Gastrocnemius medialis (tissue), 4 donors: ENCODE results near the gene ATG2A.

Experiments
- POLR2A ChIP-seq, 2 donors: fragments of 450-650 bp; IDR thresholded peaks; one replicate each; pipeline ENCODE4 v1.6.1; 2017; ENCODE audit warnings: antibody characterized with exemption in 2 of 2, mild to moderate bottlenecking in 2 of 2, moderate library complexity in 2 of 2
- TF ChIP-seq, protein P1 (sequence below), 5 experiments: fragments of 450-650 bp in 3 of 5; fragments of 200-600 bp in 2 of 5; sonication (generic) in 2 of 5; IDR thresholded peaks in 4 of 5; conservative IDR thresholded peaks in 1 of 5; 1 replicate in 4 of 5; 2 replicates in 1 of 5; pipeline ENCODE4 v1.5.1; 2016 to 2019; ENCODE audit warnings: antibody characterized with exemption in 5 of 5, mild to moderate bottlenecking in 3 of 5, moderate library complexity in 3 of 5

GRCh38 chr11:64914123-64914522 is 2.9 kb downstream of the ATG2A start:
- TF ChIP-seq POLR2A (IDR thresholded peaks at IDR 0.05), result no peak
- TF ChIP-seq, protein P1, sequence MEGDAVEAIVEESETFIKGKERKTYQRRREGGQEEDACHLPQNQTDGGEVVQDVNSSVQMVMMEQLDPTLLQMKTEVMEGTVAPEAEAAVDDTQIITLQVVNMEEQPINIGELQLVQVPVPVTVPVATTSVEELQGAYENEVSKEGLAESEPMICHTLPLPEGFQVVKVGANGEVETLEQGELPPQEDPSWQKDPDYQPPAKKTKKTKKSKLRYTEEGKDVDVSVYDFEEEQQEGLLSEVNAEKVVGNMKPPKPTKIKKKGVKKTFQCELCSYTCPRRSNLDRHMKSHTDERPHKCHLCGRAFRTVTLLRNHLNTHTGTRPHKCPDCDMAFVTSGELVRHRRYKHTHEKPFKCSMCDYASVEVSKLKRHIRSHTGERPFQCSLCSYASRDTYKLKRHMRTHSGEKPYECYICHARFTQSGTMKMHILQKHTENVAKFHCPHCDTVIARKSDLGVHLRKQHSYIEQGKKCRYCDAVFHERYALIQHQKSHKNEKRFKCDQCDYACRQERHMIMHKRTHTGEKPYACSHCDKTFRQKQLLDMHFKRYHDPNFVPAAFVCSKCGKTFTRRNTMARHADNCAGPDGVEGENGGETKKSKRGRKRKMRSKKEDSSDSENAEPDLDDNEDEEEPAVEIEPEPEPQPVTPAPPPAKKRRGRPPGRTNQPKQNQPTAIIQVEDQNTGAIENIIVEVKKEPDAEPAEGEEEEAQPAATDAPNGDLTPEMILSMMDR (IDR thresholded peaks at IDR 0.05 in 4 of 5, conservative IDR thresholded peaks at IDR 0.05 in 1 of 5), result no peak
